Fibroblast of the aortic adventitia (primary cell): ENCODE results near the gene MYO1B. TPM values are rescaled to one million over a fixed set of nuclear protein-coding genes. Genes with fewer than 3 reads are reported as not detected.

Experiments
- DNase-seq: peaks from one replicate; pipeline ENCODE4 v3.0.0-alpha.2; 2010; ENCODE audit warnings: low read depth
- H3K4me3 ChIP-seq: 2 replicates; pipeline ENCODE4 v1.5.1; 2011; ENCODE audit warnings: low read depth, mild to moderate bottlenecking, control low read depth, low read length, moderate library complexity
- CTCF ChIP-seq: IDR thresholded peaks from 2 replicates; pipeline ENCODE4 v1.5.1; 2011; ENCODE audit warnings: mild to moderate bottlenecking, low read length, control low read depth, inconsistent platforms; ENCODE audit not compliant: insufficient read depth
- total RNA-seq: library from RNA; depleted of rRNA; stranded (reverse); fragments of >200 nt; gene quantifications from 2 replicates; pipeline ENCODE4 v1.2.3, GENCODE V29; 2012; ENCODE audit warnings: low replicate concordance

Gene MYO1B
- total RNA-seq, 1 donor: 103 TPM

GRCh38 chr2:191410646-191411436, 165.6 kb downstream of the MYO1B start:
- peak; percentile 41 for DNase-seq
- no peak for TF ChIP-seq CTCF
- H3K4me3 ChIP-seq: no peak overlapping the region

GRCh38 chr2:191411472-191411871, 166.3 kb downstream of the MYO1B start:
- DNase-seq: no peak
- H3K4me3 ChIP-seq: no peak overlapping the region
- TF ChIP-seq CTCF: no peak

- H3K4me3 ChIP-seq: no peak overlapping the region
- DNase-seq: no peak
- TF ChIP-seq CTCF: no peak
Measured at GRCh38 chr2:191412353-191412752, 167.1 kb downstream of the MYO1B start.

GRCh38 chr2:191415101-191415500, 169.9 kb downstream of the MYO1B start:
- no peak for TF ChIP-seq CTCF
- DNase-seq: no peak

GRCh38 chr2:191415858-191416257, 170.7 kb downstream of the MYO1B start:
- no peak for DNase-seq
- no peak for TF ChIP-seq CTCF
- H3K4me3 ChIP-seq: no peak overlapping the region

More at GRCh38 chr2:191415101-191415500, 169.9 kb downstream of the MYO1B start:
- H3K4me3 ChIP-seq: no peak overlapping the region

- H3K4me3 ChIP-seq: no peak overlapping the region
- no peak for TF ChIP-seq CTCF
- no peak for DNase-seq
Measured at GRCh38 chr2:191417746-191418145, 172.5 kb downstream of the MYO1B start.
